Transverse colon (tissue), 4 donors: ENCODE results near the gene ATG5. TPM values are rescaled to one million over a fixed set of nuclear protein-coding genes. Genes with fewer than 3 reads are reported as not detected.
A peak's percentile ranks its signal among the peaks of the same experiment; 100 is the strongest.

Experiments
- DNase-seq: peaks from one replicate; pipeline ENCODE4 v3.0.0-alpha.2; 2019
- H3K27ac ChIP-seq, 4 donors: fragments of 200-600 bp; sonication (generic); 2 replicates each; pipeline ENCODE4 v1.5.1; 2016 to 2018; ENCODE audit warnings: inconsistent platforms in 4 of 4
- H3K27me3 ChIP-seq: fragments of 200-600 bp; sonication (generic); 2 replicates; pipeline ENCODE4 v1.5.1; 2017; ENCODE audit warnings: inconsistent platforms
- H3K36me3 ChIP-seq, 4 donors: fragments of 200-600 bp; sonication (generic); 2 replicates each; pipeline ENCODE4 v1.5.1; 2017 to 2019; ENCODE audit warnings: inconsistent platforms in 4 of 4
- H3K4me1 ChIP-seq, 4 donors: fragments of 200-600 bp; sonication (generic); 2 replicates each; pipeline ENCODE4 v1.5.1; 2017 to 2020; ENCODE audit warnings: inconsistent platforms in 4 of 4
- H3K4me3 ChIP-seq, 4 donors: fragments of 200-600 bp; sonication (generic); 1 replicate in 1 of 4; 2 replicates in 3 of 4; pipeline versions ENCODE4 v1.5.1 to v1.6.1; 2017 to 2019; ENCODE audit warnings: inconsistent platforms in 4 of 4
- H3K9me3 ChIP-seq, 2 donors: fragments of 200-600 bp; sonication (generic); 2 replicates each; pipeline ENCODE4 v1.5.1; 2017 to 2019; ENCODE audit warnings: inconsistent platforms in 2 of 2
- EP300 ChIP-seq: sonication (generic); formaldehyde crosslinking; IDR thresholded peaks from one replicate; pipeline ENCODE4 v1.6.1; 2017; ENCODE audit warnings: antibody characterized with exemption, low read depth
- POLR2A ChIP-seq: fragments of 450-650 bp; IDR thresholded peaks from one replicate; pipeline ENCODE4 v1.6.1; 2016; ENCODE audit warnings: antibody characterized with exemption, mild to moderate bottlenecking, moderate library complexity
- POLR2AphosphoS5 ChIP-seq, 3 donors: sonication (generic); formaldehyde crosslinking; IDR thresholded peaks; one replicate each; pipeline ENCODE4 v1.6.1; 2016; ENCODE audit warnings: antibody characterized with exemption in 3 of 3
- whole genome bisulfite sequencing, 2 donors: methylation state at CpG; one replicate each; pipeline ENCODE4 v1.1.5; 2018; ENCODE audit warnings: low coverage in 1 of 2; 5-methylcytosine and 5-hydroxymethylcytosine counted together
- in situ Hi-C, 4 donors: fragments of 200-750 bp; cut with MboI; loops; one replicate each; pipeline versions ENCODE4 v1.15.0 to v1.15.1; 2017; ENCODE audit warnings: low sequenced_read_pairs in 3 of 4, low pct_ligation_motif_present in 1 of 4, low pct_unique_long_range_greater_than_20kb in 1 of 4
- intact Hi-C: fragments of 100-400 bp; cut with DNase I; formaldehyde crosslinking; loops from one replicate; pipeline ENCODE4 v1.15.1; 2023; ENCODE audit warnings: low total_unique reads
- total RNA-seq, 4 donors: library from RNA; depleted of rRNA; stranded (reverse); fragments of >200 nt; gene quantifications; one replicate each; pipeline ENCODE4 v1.1.0, GENCODE V29; 2016
- TF ChIP-seq, protein P1 (sequence below), 5 experiments: fragments of 200-600 bp in 3 of 5; fragments of 450-650 bp in 2 of 5; sonication (generic) in 3 of 5; IDR thresholded peaks; 1 replicate in 2 of 5; 2 replicates in 3 of 5; pipeline ENCODE4 v1.5.1; 2016 to 2017; ENCODE audit warnings: antibody characterized with exemption in 5 of 5, inconsistent platforms in 3 of 5, mild to moderate bottlenecking in 2 of 5, moderate library complexity in 1 of 5

ATG5 gene
- total RNA-seq, 4 donors from 2014 or later, result 21.7 to 56.4 (median 44.9) TPM

DNA sequence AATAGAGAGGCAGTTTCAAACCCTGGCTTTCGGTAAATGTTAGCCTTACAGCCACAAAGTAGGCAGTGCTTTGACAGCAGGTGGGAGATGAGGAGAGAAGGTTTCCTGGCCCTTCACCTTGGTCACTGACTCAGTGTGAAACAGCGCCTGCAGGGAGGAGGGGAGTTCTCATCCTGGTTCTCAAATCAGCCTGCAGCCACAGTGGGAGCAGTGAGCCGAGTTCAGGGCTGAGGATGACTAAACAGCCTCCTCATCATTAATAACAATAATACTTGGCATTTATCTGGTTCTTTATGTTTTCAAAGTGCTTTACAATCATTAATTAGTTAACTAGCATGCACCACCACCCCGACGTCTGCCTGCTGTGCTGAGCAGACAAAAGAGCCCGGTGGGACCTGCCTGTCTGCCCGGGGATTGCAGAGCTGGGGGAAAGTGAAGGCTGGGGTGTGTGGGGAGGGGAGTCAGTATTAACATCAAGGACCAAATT is 179.8 kb downstream of the ATG5 start:
- Histone ChIP-seq H3K4me1 (no peaks in the 10 kb centered on the region), H3K27me3 (no peaks in the 10 kb centered on the region), H3K27ac (peak overlapping the region in 1 of 4 donors; percentile 41), H3K36me3 (no peaks in the 10 kb centered on the region), H3K9me3 (no peaks in the 10 kb centered on the region), H3K4me3 (no peak overlapping the region)
- in situ Hi-C loops (no loop called here), intact Hi-C loops (no loop called here)
- 56 to 62% methylated on average over 4 to 7 of the region's 7 CpGs for WGBS, 2 donors
- no peak for DNase-seq
- TF ChIP-seq POLR2AphosphoS5 (IDR thresholded peaks at IDR 0.05) (no peak), POLR2A (no peak), EP300 (no peak)
- TF ChIP-seq, protein P1, sequence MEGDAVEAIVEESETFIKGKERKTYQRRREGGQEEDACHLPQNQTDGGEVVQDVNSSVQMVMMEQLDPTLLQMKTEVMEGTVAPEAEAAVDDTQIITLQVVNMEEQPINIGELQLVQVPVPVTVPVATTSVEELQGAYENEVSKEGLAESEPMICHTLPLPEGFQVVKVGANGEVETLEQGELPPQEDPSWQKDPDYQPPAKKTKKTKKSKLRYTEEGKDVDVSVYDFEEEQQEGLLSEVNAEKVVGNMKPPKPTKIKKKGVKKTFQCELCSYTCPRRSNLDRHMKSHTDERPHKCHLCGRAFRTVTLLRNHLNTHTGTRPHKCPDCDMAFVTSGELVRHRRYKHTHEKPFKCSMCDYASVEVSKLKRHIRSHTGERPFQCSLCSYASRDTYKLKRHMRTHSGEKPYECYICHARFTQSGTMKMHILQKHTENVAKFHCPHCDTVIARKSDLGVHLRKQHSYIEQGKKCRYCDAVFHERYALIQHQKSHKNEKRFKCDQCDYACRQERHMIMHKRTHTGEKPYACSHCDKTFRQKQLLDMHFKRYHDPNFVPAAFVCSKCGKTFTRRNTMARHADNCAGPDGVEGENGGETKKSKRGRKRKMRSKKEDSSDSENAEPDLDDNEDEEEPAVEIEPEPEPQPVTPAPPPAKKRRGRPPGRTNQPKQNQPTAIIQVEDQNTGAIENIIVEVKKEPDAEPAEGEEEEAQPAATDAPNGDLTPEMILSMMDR (IDR thresholded peaks at IDR 0.05), result no peak

DNA sequence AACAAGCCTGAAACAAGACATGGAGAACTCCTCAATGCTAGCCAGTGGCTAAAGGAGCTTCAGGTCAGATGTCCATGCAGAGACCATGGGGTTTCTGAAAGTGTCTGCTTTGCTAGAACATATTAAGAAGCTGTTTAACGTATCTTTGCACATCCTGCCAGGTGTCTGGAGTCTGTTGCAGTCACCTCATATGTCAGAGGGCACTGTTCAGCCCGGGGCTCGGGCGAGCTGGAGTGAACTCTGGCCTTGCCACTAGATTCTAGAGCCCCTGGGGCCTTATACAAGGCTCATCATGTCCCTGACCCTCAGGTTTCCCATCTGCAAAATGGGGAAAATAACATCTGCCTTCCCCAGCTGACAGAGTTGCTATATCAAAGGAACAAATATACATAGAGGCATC is 180.4 kb downstream of the ATG5 start:
- no peak overlapping the region for H3K27ac ChIP-seq
- intact Hi-C loops, result no loop called here
- DNase-seq, result no peak
- in situ Hi-C loops, result no loop called here
- no peaks in the 10 kb centered on the region for H3K27me3 ChIP-seq
- H3K4me3 ChIP-seq, result no peak overlapping the region
- TF ChIP-seq POLR2A, result no peak
- no peak for TF ChIP-seq POLR2AphosphoS5 (IDR thresholded peaks at IDR 0.05)
- TF ChIP-seq, protein P1 (IDR thresholded peaks at IDR 0.05), result no peak
- TF ChIP-seq EP300, result no peak
- no peaks in the 10 kb centered on the region for H3K4me1 ChIP-seq
- no peaks in the 10 kb centered on the region for H3K36me3 ChIP-seq
- 46% methylated on average over 4 of the region's 4 CpGs; no CpG with 5 or more reads in 1 of the 2 donors for WGBS, 2 donors
- no peaks in the 10 kb centered on the region for H3K9me3 ChIP-seq

DNA sequence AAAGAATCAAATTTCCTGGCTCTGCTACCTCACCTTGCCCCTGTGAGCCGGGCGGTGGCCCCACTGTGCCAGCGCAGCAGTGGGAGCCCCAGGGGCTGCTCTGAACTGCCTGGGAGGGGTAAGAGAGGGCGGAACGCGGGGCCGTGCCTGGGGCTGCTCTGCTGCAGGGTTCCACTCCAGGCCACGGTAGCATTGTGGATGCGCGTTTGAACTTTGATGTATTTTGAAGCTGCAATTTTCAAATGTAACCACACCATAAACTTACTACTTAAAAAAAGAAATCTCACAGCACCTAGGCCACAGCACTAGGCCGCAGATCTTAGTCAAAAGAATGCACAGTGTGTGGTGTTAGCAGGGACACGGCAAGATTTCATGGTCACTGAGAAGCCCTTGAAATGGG is 181.9 kb downstream of the ATG5 start:
- intact Hi-C loops (no loop called here), in situ Hi-C loops (no loop called here)
- no peaks in the 10 kb centered on the region for H3K27me3 ChIP-seq
- H3K27ac ChIP-seq, result no peak overlapping the region
- no peak for DNase-seq
- no peak for TF ChIP-seq POLR2A
- WGBS, 2 donors, result 87 to 92% methylated on average over 8 to 12 of the region's 12 CpGs
- H3K36me3 ChIP-seq, result no peaks in the 10 kb centered on the region
- H3K4me3 ChIP-seq, result no peak overlapping the region
- H3K4me1 ChIP-seq, result no peaks in the 10 kb centered on the region
- H3K9me3 ChIP-seq, result no peaks in the 10 kb centered on the region

DNA sequence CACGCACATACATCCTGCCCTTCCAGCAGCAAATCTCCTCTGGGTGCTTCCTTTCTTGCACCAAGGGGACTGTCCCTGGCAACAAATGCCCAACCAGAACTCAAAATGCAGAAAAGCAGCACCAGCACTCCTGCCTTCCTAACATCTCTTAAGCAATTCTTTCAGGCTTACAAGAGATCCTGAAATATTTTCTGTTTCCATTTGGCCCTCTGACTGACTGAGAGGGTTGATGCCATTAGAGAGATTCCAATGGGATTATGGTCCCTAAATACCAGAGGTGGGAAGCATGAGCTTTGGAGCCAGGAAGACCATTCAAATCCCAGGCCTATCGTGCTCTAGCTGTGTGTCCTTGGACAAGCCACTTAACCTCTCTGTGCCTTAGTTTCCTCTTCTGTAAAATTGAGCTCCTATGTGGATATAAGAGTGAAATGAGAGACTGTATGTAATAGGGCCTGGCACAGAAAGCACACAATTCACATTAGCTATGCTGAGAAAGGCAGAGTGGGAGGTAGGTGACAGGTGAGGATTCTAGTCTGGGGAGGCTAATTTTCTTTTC is 182.6 kb downstream of the ATG5 start:
- peak overlapping the region in 2 of 4 donors; percentile 49 to 62 for H3K27ac ChIP-seq
- intact Hi-C loops, result no loop called here
- 93% methylated on average over 2 of the region's 2 CpGs; no CpG with 5 or more reads in 1 of the 2 donors for WGBS, 2 donors

More for the DNA sequence above, 182.6 kb downstream of the ATG5 start:
- H3K36me3 ChIP-seq, result no peaks in the 10 kb centered on the region
- in situ Hi-C loops, result no loop called here
- no peaks in the 10 kb centered on the region for H3K27me3 ChIP-seq
- no peak for TF ChIP-seq POLR2A
- TF ChIP-seq POLR2AphosphoS5 (IDR thresholded peaks at IDR 0.05), result no peak
- TF ChIP-seq, protein P1 (IDR thresholded peaks at IDR 0.05), result no peak
- no peak for TF ChIP-seq EP300
- DNase-seq, result no peak
- H3K9me3 ChIP-seq, result no peaks in the 10 kb centered on the region
- no peaks in the 10 kb centered on the region for H3K4me1 ChIP-seq
- no peak overlapping the region for H3K4me3 ChIP-seq
